ENCODE results near the gene SLC25A30. TPM values are rescaled to one million over a fixed set of nuclear protein-coding genes. Genes with fewer than 3 reads are reported as not detected.

SLC25A30 gene
- total and polyA plus RNA-seq, 9 of the 15 experiments (the other 6 are each of a cell fraction or from before 2014, with no cell fraction given): 1.1 to 11.1 (median 5.6) TPM

DNA sequence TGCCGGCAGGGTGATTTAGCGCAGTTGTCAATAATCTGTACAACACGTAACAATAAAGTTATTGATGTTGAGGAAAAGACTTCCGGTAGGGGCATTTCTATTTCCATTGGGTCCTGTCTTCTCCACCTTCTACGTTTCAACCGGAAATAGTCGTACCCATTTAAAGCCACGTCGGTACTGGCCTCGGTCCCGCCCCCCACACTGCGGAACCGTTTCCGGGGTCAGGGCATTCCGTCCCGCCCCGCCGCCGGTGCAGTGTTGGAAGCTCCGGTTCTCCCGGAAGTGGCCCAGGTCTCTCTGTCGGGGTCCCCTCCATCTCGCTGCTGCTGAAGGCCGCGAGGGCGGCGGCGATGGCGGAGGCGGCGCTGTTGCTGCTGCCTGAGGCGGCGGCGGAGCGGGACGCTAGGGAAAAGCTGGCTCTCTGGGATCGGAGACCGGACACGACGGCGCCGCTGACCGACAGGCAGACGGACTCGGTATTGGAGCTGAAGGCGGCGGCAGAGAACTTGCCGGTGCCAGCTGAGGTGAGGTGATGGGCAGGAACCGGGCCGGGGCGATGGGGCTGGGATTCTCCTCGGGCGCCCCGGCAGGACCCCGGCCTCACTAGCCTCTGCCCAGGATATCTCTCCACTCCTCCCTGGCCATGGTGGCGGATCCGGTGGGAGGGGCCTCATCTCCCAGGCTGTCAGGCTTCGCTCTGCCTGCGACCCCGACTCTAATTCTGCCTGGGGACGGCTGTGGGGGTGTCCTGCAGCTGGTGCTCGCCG lies 46.7 kb upstream of the SLC25A30 start, which contains the start of gene COG3 (continued):
- TF ChIP-seq RB1 (IDR thresholded peaks at IDR 0.05; ENCODE audit: low read depth) (peak; percentile 53; the same call in 1 of the 2 replicates), GATAD2B (IDR thresholded peaks at IDR 0.05; ENCODE audit: borderline replicate concordance) (no peak), NCOA6 (IDR thresholded peaks at IDR 0.05) (no peak), ZFP1 (CRISPR knock-in tag; IDR thresholded peaks at IDR 0.05) (no peak), CREB3L1 (IDR thresholded peaks at IDR 0.05; ENCODE audit: borderline replicate concordance, low read depth) (peak; percentile 100), LARP7 (IDR thresholded peaks at IDR 0.05) (no peak), NCOA2 (IDR thresholded peaks at IDR 0.05; ENCODE audit: partially characterized antibody in 2 of 2) (no peak), DPF2 (IDR thresholded peaks at IDR 0.05) (no peak), DNMT1 (IDR thresholded peaks at IDR 0.05) (no peak), ZNF354B (CRISPR knock-in tag; IDR thresholded peaks at IDR 0.05) (no peak), MAFG (tag; conservative IDR thresholded peaks at IDR 0.05) (no peak), RHOXF2B (CRISPR knock-in tag; conservative IDR thresholded peaks at IDR 0.05) (no peak), ILF3 (IDR thresholded peaks at IDR 0.05; ENCODE audit: borderline replicate concordance) (no peak), RBM15 (IDR thresholded peaks at IDR 0.05; ENCODE audit: insufficient read depth, low read length) (no peak), HNRNPL (IDR thresholded peaks at IDR 0.05; ENCODE audit: low read depth, low read length) (no peak), ZNF24 (IDR thresholded peaks at IDR 0.05) (no peak), BCLAF1 (IDR thresholded peaks at IDR 0.05; ENCODE audit: borderline replicate concordance in 1 of 2, control insufficient read depth in 1 of 2, low read depth in 2 of 2, low read length in 1 of 2) (no peak), ZNF3 (CRISPR knock-in tag; IDR thresholded peaks at IDR 0.05) (no peak), ZNF133 (CRISPR knock-in tag; IDR thresholded peaks at IDR 0.05) (no peak), SOX6 (IDR thresholded peaks at IDR 0.05) (peak; percentile 16; the same call in 1 of the 2 replicates)
- TF ChIP-seq, protein P1, sequence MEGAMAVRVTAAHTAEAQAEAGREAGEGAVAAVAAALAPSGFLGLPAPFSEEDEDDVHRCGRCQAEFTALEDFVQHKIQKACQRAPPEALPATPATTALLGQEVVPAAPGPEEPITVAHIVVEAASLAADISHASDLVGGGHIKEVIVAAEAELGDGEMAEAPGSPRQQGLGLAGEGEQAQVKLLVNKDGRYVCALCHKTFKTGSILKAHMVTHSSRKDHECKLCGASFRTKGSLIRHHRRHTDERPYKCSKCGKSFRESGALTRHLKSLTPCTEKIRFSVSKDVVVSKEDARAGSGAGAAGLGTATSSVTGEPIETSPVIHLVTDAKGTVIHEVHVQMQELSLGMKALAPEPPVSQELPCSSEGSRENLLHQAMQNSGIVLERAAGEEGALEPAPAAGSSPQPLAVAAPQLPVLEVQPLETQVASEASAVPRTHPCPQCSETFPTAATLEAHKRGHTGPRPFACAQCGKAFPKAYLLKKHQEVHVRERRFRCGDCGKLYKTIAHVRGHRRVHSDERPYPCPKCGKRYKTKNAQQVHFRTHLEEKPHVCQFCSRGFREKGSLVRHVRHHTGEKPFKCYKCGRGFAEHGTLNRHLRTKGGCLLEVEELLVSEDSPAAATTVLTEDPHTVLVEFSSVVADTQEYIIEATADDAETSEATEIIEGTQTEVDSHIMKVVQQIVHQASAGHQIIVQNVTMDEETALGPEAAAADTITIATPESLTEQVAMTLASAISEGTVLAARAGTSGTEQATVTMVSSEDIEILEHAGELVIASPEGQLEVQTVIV (CRISPR knock-in tag; IDR thresholded peaks at IDR 0.05; ENCODE audit: borderline replicate concordance): no peak
- TF ChIP-seq, protein P2, sequence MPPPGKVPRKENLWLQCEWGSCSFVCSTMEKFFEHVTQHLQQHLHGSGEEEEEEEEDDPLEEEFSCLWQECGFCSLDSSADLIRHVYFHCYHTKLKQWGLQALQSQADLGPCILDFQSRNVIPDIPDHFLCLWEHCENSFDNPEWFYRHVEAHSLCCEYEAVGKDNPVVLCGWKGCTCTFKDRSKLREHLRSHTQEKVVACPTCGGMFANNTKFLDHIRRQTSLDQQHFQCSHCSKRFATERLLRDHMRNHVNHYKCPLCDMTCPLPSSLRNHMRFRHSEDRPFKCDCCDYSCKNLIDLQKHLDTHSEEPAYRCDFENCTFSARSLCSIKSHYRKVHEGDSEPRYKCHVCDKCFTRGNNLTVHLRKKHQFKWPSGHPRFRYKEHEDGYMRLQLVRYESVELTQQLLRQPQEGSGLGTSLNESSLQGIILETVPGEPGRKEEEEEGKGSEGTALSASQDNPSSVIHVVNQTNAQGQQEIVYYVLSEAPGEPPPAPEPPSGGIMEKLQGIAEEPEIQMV (tag; conservative IDR thresholded peaks at IDR 0.05; ENCODE audit: low read depth): no peak

Data from K562 (cell line).